NCI-H774 (cell line): ENCODE measurements around the gene BCAS1.

ENCODE experiments used
- DNase-seq: peaks from one replicate; lab custom pipeline; 2025; lab: John Stamatoyannopoulos, UW

The BCAS1 gene

GRCh38 chr20:53960579-53961272 lies 109.7 kb downstream of the BCAS1 start:
- DNase-seq = no peak

GRCh38 chr20:53959911-53960578 lies 110.3 kb downstream of the BCAS1 start:
- no peak for DNase-seq

GRCh38 chr20:53958260-53958659 lies 112.1 kb downstream of the BCAS1 start:
- no peak for DNase-seq

- no peak for DNase-seq
These were observed 112.8 kb downstream of the BCAS1 start for GRCh38 chr20:53957451-53958172.

- no peak for DNase-seq
These were observed 114.2 kb downstream of the BCAS1 start for GRCh38 chr20:53956013-53956715.

- no peak for DNase-seq
These were observed 115.4 kb downstream of the BCAS1 start for GRCh38 chr20:53954723-53955658.

GRCh38 chr20:53952528-53953096 lies 117.8 kb downstream of the BCAS1 start:
- DNase-seq = no peak

- no peak for DNase-seq
These were observed 119.8 kb downstream of the BCAS1 start for GRCh38 chr20:53950578-53950977.

- no peak for DNase-seq
These were observed 120.4 kb downstream of the BCAS1 start for GRCh38 chr20:53950031-53950430.

- no peak for DNase-seq
These were observed 121.0 kb downstream of the BCAS1 start for GRCh38 chr20:53949319-53949839.

- no peak for DNase-seq
These were observed 121.7 kb downstream of the BCAS1 start for GRCh38 chr20:53948383-53949318.

- no peak for DNase-seq
These were observed 122.7 kb downstream of the BCAS1 start for GRCh38 chr20:53947501-53948195.

- no peak for DNase-seq
These were observed 124.3 kb downstream of the BCAS1 start for GRCh38 chr20:53946106-53946505.

- DNase-seq = no peak
These were observed 124.9 kb downstream of the BCAS1 start for GRCh38 chr20:53945478-53945877.

GRCh38 chr20:53944796-53945195 lies 125.6 kb downstream of the BCAS1 start:
- DNase-seq = no peak

- DNase-seq = no peak
These were observed 126.7 kb downstream of the BCAS1 start for GRCh38 chr20:53943522-53944291.

- no peak for DNase-seq
These were observed 127.4 kb downstream of the BCAS1 start for GRCh38 chr20:53942973-53943372.

- DNase-seq = no peak
These were observed 128.0 kb downstream of the BCAS1 start for GRCh38 chr20:53942472-53942816.
